ENCODE measurements around the gene AGPAT3. TPM values are rescaled to one million over a fixed set of nuclear protein-coding genes. Genes with fewer than 3 reads are reported as not detected.

Gene AGPAT3
- total RNA-seq, 1 donor from 2014 or later: 7.8 TPM

DNA sequence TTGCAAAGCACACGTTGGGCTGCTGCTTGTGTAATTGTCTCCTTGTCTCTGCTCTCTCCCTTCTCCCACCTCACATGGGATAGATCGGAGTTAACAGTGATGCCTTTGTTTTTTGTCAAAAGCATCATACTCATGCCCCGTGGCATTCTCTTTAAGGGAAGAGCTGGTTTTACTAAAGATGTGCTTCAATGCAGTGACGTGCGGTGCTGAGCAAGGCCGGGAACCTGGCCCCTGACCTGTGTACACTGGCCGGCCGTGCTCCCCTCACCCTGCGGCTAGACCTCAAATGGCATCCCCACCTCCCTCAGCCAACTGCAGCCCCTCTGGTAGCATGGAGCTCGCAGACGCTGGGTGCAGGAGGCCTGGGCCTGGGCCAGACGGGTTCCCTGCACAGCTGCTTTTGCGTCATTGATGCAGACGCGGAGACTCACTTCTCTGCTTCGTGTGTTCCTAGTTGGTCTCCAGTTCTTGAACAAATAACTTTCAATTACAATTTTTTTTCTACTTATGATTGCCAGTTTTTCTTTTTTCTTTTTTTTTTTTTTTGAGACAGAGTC is 19.9 kb downstream of the AGPAT3 start:
- H2AFZ ChIP-seq (replicated peaks): no peak overlapping the region
- H3K27me3 ChIP-seq: no peaks in the 10 kb centered on the region
- peaks cover 4% of the 10 kb centered on the region for H3K36me3 Mint-ChIP-seq
- no peak overlapping the region for H3K9ac ChIP-seq
- TF ChIP-seq EZH2phosphoT487 (IDR thresholded peaks at IDR 0.05) (no peak), EZH2 (IDR thresholded peaks at IDR 0.05) (no peak)
- TF ChIP-seq, protein P1, sequence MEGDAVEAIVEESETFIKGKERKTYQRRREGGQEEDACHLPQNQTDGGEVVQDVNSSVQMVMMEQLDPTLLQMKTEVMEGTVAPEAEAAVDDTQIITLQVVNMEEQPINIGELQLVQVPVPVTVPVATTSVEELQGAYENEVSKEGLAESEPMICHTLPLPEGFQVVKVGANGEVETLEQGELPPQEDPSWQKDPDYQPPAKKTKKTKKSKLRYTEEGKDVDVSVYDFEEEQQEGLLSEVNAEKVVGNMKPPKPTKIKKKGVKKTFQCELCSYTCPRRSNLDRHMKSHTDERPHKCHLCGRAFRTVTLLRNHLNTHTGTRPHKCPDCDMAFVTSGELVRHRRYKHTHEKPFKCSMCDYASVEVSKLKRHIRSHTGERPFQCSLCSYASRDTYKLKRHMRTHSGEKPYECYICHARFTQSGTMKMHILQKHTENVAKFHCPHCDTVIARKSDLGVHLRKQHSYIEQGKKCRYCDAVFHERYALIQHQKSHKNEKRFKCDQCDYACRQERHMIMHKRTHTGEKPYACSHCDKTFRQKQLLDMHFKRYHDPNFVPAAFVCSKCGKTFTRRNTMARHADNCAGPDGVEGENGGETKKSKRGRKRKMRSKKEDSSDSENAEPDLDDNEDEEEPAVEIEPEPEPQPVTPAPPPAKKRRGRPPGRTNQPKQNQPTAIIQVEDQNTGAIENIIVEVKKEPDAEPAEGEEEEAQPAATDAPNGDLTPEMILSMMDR (IDR thresholded peaks at IDR 0.05): no peak
- peaks cover 20% of the 10 kb centered on the region for H3K4me1 Mint-ChIP-seq
- H3K36me3 ChIP-seq: no peaks in the 10 kb centered on the region
- DNase-seq (ENCODE audit: low spot score): no peak
- H4K20me1 ChIP-seq (ENCODE audit: low read depth): no peaks in the 10 kb centered on the region
- no peaks in the 10 kb centered on the region for H3F3A ChIP-seq (ENCODE audit: low read depth)
- no peaks in the 10 kb centered on the region for H3K9me3 ChIP-seq (ENCODE audit: low read depth)
- H3K9me3 Mint-ChIP-seq: peaks cover 1% of the 10 kb centered on the region
- peaks cover 14% of the 10 kb centered on the region for H3K4me1 ChIP-seq
- H3K4me3 Mint-ChIP-seq: no peak overlapping the region
- no peak overlapping the region for H3K4me3 ChIP-seq
- H3K27ac Mint-ChIP-seq: peak overlapping the region; percentile 75
- H3K79me2 ChIP-seq (ENCODE audit: low read depth): no peaks in the 10 kb centered on the region
- H3K27me3 Mint-ChIP-seq (ENCODE audit: insufficient read depth, low read depth): no peaks in the 10 kb centered on the region
- H3K4me2 ChIP-seq: no peak overlapping the region
- H3K27ac ChIP-seq: no peak overlapping the region

DNA sequence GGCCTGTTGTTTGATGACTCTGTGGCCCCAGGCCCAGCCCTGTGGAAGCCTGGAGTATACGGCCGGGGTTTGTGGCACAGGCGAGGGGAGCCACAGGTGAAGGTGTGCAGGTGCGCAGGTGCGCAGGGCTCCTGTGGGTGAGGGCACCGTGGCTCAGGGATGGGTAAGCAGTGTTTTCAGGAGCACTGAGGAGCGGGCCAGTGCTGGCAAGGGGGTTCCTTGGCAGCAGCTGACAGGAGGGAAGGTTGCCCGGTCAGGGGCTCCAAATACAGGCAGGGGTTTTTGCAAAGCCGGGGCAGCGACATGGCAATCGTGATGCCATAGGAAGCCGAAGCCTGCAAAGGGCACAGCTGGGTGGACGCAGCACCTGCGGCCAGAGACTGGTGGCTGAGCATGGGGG is 20.7 kb downstream of the AGPAT3 start:
- peaks cover 14% of the 10 kb centered on the region for H3K4me1 ChIP-seq
- no peaks in the 10 kb centered on the region for H3K36me3 ChIP-seq
- no peaks in the 10 kb centered on the region for H3F3A ChIP-seq (ENCODE audit: low read depth)
- H4K20me1 ChIP-seq (ENCODE audit: low read depth): no peaks in the 10 kb centered on the region
- TF ChIP-seq EZH2 (IDR thresholded peaks at IDR 0.05) (no peak), EZH2phosphoT487 (IDR thresholded peaks at IDR 0.05) (no peak)
- TF ChIP-seq, protein P1 (IDR thresholded peaks at IDR 0.05): no peak
- H3K79me2 ChIP-seq (ENCODE audit: low read depth): no peaks in the 10 kb centered on the region
- peaks cover 19% of the 10 kb centered on the region for H3K4me1 Mint-ChIP-seq
- no peak overlapping the region for H3K4me3 Mint-ChIP-seq
- no peak overlapping the region for H3K9ac ChIP-seq
- H3K4me3 ChIP-seq: no peak overlapping the region
- H3K36me3 Mint-ChIP-seq: peaks cover 6% of the 10 kb centered on the region
- H3K27ac Mint-ChIP-seq: no peak overlapping the region
- H3K27me3 ChIP-seq: no peaks in the 10 kb centered on the region
- peaks cover 3% of the 10 kb centered on the region for H3K9me3 Mint-ChIP-seq
- DNase-seq (ENCODE audit: low spot score): no peak
- no peaks in the 10 kb centered on the region for H3K27me3 Mint-ChIP-seq (ENCODE audit: insufficient read depth, low read depth)
- no peak overlapping the region for H3K27ac ChIP-seq
- no peak overlapping the region for H3K4me2 ChIP-seq
- no peaks in the 10 kb centered on the region for H3K9me3 ChIP-seq (ENCODE audit: low read depth)
- no peak overlapping the region for H2AFZ ChIP-seq (replicated peaks)

DNA sequence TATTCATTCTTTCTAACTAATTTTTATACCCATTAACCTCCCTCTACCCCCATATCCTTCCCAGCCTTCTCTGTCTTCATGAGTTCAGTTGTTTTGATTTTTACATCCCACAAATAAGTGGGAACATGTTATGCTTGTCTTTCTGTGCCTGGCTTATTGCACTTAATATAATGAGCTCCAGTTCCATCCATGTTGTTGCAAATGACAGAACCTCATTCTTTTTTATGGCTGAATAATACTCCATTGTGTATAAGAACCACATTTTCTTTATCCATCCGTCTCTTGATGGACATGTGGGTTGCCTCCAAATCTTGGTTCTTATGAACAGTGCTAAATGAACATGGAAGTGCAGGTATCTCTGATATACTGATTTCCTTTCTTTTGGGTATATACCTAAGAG is 21.5 kb downstream of the AGPAT3 start:
- no peak overlapping the region for H3K27ac Mint-ChIP-seq
- H3K36me3 Mint-ChIP-seq: peaks cover 7% of the 10 kb centered on the region
- TF ChIP-seq EZH2phosphoT487 (IDR thresholded peaks at IDR 0.05) (no peak), EZH2 (IDR thresholded peaks at IDR 0.05) (no peak)
- TF ChIP-seq, protein P1 (IDR thresholded peaks at IDR 0.05): no peak
- no peak overlapping the region for H3K9ac ChIP-seq
- no peaks in the 10 kb centered on the region for H3F3A ChIP-seq (ENCODE audit: low read depth)
- peaks cover 14% of the 10 kb centered on the region for H3K4me1 ChIP-seq
- no peaks in the 10 kb centered on the region for H3K79me2 ChIP-seq (ENCODE audit: low read depth)
- peaks cover 5% of the 10 kb centered on the region for H3K9me3 Mint-ChIP-seq
- no peaks in the 10 kb centered on the region for H3K9me3 ChIP-seq (ENCODE audit: low read depth)
- no peaks in the 10 kb centered on the region for H3K27me3 ChIP-seq
- no peak overlapping the region for H3K4me3 Mint-ChIP-seq
- no peak overlapping the region for H3K27ac ChIP-seq
- H4K20me1 ChIP-seq (ENCODE audit: low read depth): no peaks in the 10 kb centered on the region
- H3K4me2 ChIP-seq: no peak overlapping the region
- H3K4me3 ChIP-seq: no peak overlapping the region
- H3K27me3 Mint-ChIP-seq (ENCODE audit: insufficient read depth, low read depth): no peaks in the 10 kb centered on the region
- H2AFZ ChIP-seq (replicated peaks): no peak overlapping the region
- H3K36me3 ChIP-seq: no peaks in the 10 kb centered on the region
- no peak for DNase-seq (ENCODE audit: low spot score)
- peaks cover 19% of the 10 kb centered on the region for H3K4me1 Mint-ChIP-seq
